GM18951 (cell line): ENCODE results near the gene NIPAL4.

Source experiments
- POLR2A ChIP-seq: IDR thresholded peaks from 4 replicates; pipeline ENCODE4 v1.6.1; 2011; ENCODE audit warnings: mild to moderate bottlenecking; ENCODE audit not compliant: insufficient read length, insufficient read depth; ENCODE audit errors: extremely low read depth
- in situ Hi-C: fragments of 300-500 bp; cut with MboI; formaldehyde crosslinking; loops from one replicate; pipeline ENCODE4 v1.12.0; 2022; ENCODE audit warnings: low sequenced_read_pairs, mixed read lengths, inconsistent platforms; ENCODE audit not compliant: unreplicated experiment

Gene NIPAL4

GRCh38 chr5:157506066-157506590 lies 46.1 kb downstream of the NIPAL4 start:
- in situ Hi-C loops = no loop called here

GRCh38 chr5:157506981-157507780 lies 47.2 kb downstream of the NIPAL4 start:
- TF ChIP-seq POLR2A = no peak
- in situ Hi-C loops = no loop called here

More at GRCh38 chr5:157506066-157506590, 46.1 kb downstream of the NIPAL4 start:
- TF ChIP-seq POLR2A = no peak

- TF ChIP-seq POLR2A = no peak
- in situ Hi-C loops = no loop called here
Measured at GRCh38 chr5:157509093-157509492, 49.1 kb downstream of the NIPAL4 start.

- TF ChIP-seq POLR2A = no peak
- in situ Hi-C loops = no loop called here
Measured at GRCh38 chr5:157509587-157509986, 49.6 kb downstream of the NIPAL4 start.

GRCh38 chr5:157510682-157511081 lies 50.7 kb downstream of the NIPAL4 start:
- in situ Hi-C loops = no loop called here

GRCh38 chr5:157511651-157512644 lies 51.9 kb downstream of the NIPAL4 start:
- TF ChIP-seq POLR2A = no peak
- in situ Hi-C loops = no loop called here

More at GRCh38 chr5:157510682-157511081, 50.7 kb downstream of the NIPAL4 start:
- no peak for TF ChIP-seq POLR2A

GRCh38 chr5:157513182-157513581 lies 53.2 kb downstream of the NIPAL4 start:
- in situ Hi-C loops = no loop called here

GRCh38 chr5:157514974-157515373 lies 55.0 kb downstream of the NIPAL4 start:
- no peak for TF ChIP-seq POLR2A
- in situ Hi-C loops = no loop called here

More at GRCh38 chr5:157513182-157513581, 53.2 kb downstream of the NIPAL4 start:
- no peak for TF ChIP-seq POLR2A

GRCh38 chr5:157516006-157516405 lies 56.0 kb downstream of the NIPAL4 start:
- no peak for TF ChIP-seq POLR2A
- in situ Hi-C loops = no loop called here

GRCh38 chr5:157516626-157517325 lies 56.8 kb downstream of the NIPAL4 start:
- no peak for TF ChIP-seq POLR2A
- in situ Hi-C loops = no loop called here

- no peak for TF ChIP-seq POLR2A
- in situ Hi-C loops = no loop called here
Measured at GRCh38 chr5:157518963-157519362, 59.0 kb downstream of the NIPAL4 start.

- in situ Hi-C loops = no loop called here
- TF ChIP-seq POLR2A = no peak
Measured at GRCh38 chr5:157519579-157520253, 59.7 kb downstream of the NIPAL4 start.
